SK-N-SH (cell line): ENCODE data around the gene MPO. TPM values are rescaled to one million over a fixed set of nuclear protein-coding genes. Genes with fewer than 3 reads are reported as not detected.

Experiments used
- CTCF ChIA-PET: fragments of 300-600, 350-600 bp; formaldehyde crosslinking; extraction: SDS; loops from one replicate; lab custom pipeline; 2021; lab: Yijun Ruan, JAX
- POLR2A ChIA-PET: fragments of 350-600 bp; sonication (Branson Sonifier 250); formaldehyde crosslinking; extraction: SDS; loops from one replicate; lab custom pipeline; 2020; ENCODE audit warnings: antibody characterized with exemption, inconsistent platforms; lab: Yijun Ruan, JAX
- DNase-seq: peaks from one replicate; pipeline ENCODE4 v3.0.0; 2012
- H2AFZ ChIP-seq: fragments of 200-600 bp; sonication (generic); 2 replicates; pipeline ENCODE4 v1.8.1; 2016; ENCODE audit warnings: antibody characterized with exemption, mild to moderate bottlenecking, low read depth
- H3F3A ChIP-seq: fragments of 200-600 bp; sonication (generic); replicated peaks from 2 replicates; pipeline ENCODE3; 2016; ENCODE audit warnings: antibody characterized with exemption, mild to moderate bottlenecking; ENCODE audit not compliant: insufficient read depth
- H3K27ac ChIP-seq, 2 experiments: fragments of 200-500 bp in 1 of 2; fragments of 200-600 bp in 1 of 2; sonication (Bioruptor generic) in 1 of 2; sonication (generic), shearing (Covaris generic) in 1 of 2; 2 replicates each; pipeline versions ENCODE4 v1.5.1 to v1.6.1; 2014 to 2016; ENCODE audit warnings: low read depth in 2 of 2, inconsistent platforms in 1 of 2, low read length in 1 of 2, mild to moderate bottlenecking in 1 of 2, mixed read lengths in 1 of 2
- H3K27me3 ChIP-seq: fragments of 200-600 bp; sonication (generic), shearing (Covaris generic); 2 replicates; pipeline ENCODE4 v1.6.1; 2016; ENCODE audit warnings: mixed run types; ENCODE audit not compliant: insufficient read depth
- H3K36me3 ChIP-seq, 2 experiments: fragments of 200-500 bp in 1 of 2; fragments of 200-600 bp in 1 of 2; sonication (Bioruptor generic) in 1 of 2; sonication (generic) in 1 of 2; replicated peaks in 1 of 2; 2 replicates each; pipeline versions ENCODE3 to v1.5.1; 2014 to 2016; ENCODE audit warnings: low read length in 1 of 2, mild to moderate bottlenecking in 1 of 2; ENCODE audit not compliant: insufficient read depth in 2 of 2, control insufficient read depth in 1 of 2
- H3K4me1 ChIP-seq, 2 experiments: fragments of 200-500 bp in 1 of 2; fragments of 200-600 bp in 1 of 2; sonication (Bioruptor generic) in 1 of 2; sonication (generic), shearing (Covaris generic) in 1 of 2; 2 replicates each; pipeline versions ENCODE4 v1.5.1 to v1.6.1; 2014 to 2016; ENCODE audit warnings: low read depth in 1 of 2, low read length in 1 of 2, mixed run types in 1 of 2; ENCODE audit not compliant: insufficient read depth in 2 of 2, control insufficient read depth in 1 of 2
- H3K4me2 ChIP-seq: fragments of 200-600 bp; sonication (generic), shearing (Covaris generic); 2 replicates; pipeline ENCODE4 v1.6.1; 2017; ENCODE audit warnings: mixed run types
- H3K4me3 ChIP-seq, 2 experiments: fragments of 200-500 bp in 1 of 2; fragments of 200-600 bp in 1 of 2; sonication (Bioruptor generic) in 1 of 2; sonication (generic), shearing (Covaris generic) in 1 of 2; 2 replicates each; pipeline versions ENCODE4 v1.5.1 to v1.8.1; 2014 to 2016; ENCODE audit warnings: low read depth in 2 of 2, inconsistent platforms in 1 of 2, low read length in 1 of 2, mild to moderate bottlenecking in 1 of 2, mixed read lengths in 1 of 2, moderate library complexity in 1 of 2
- H3K79me2 ChIP-seq: fragments of 200-600 bp; sonication (generic); 2 replicates; pipeline ENCODE4 v1.8.1; 2017; ENCODE audit warnings: mild to moderate bottlenecking; ENCODE audit not compliant: insufficient read depth
- H3K9ac ChIP-seq: fragments of 200-600 bp; sonication (generic); 2 replicates; pipeline ENCODE4 v1.6.1; 2017; ENCODE audit warnings: mixed run types
- H3K9me2 ChIP-seq: fragments of 200-600 bp; sonication (generic); 2 replicates; pipeline ENCODE4 v1.6.1; 2017; ENCODE audit warnings: mixed run types
- H3K9me3 ChIP-seq: fragments of 200-600 bp; sonication (generic); 2 replicates; pipeline ENCODE4 v1.6.1; 2017; ENCODE audit warnings: mixed run types, mild to moderate bottlenecking, moderate library complexity
- H4K20me1 ChIP-seq: fragments of 200-600 bp; sonication (generic); 2 replicates; pipeline ENCODE4 v1.6.1; 2017; ENCODE audit warnings: mild to moderate bottlenecking, mixed run types; ENCODE audit not compliant: insufficient read depth
- CTCF ChIP-seq: fragments of 200-600 bp; sonication (generic); IDR thresholded peaks from 2 replicates; pipeline ENCODE4 v1.6.1; 2017; ENCODE audit warnings: antibody characterized with exemption, mild to moderate bottlenecking, moderate library complexity
- ELF1 ChIP-seq: IDR thresholded peaks from 2 replicates; pipeline ENCODE4 v1.4.0; 2012
- FOSL2 ChIP-seq: IDR thresholded peaks from 2 replicates; pipeline ENCODE4 v1.4.0; 2012; ENCODE audit warnings: low read depth, mild to moderate bottlenecking, moderate library complexity, borderline replicate concordance
- FOXJ3 ChIP-seq: sonication (generic); formaldehyde crosslinking; IDR thresholded peaks from 2 replicates; pipeline ENCODE4 v1.5.1; 2020; ENCODE audit warnings: mild to moderate bottlenecking, missing genetic modification reagents
- GABPA ChIP-seq: IDR thresholded peaks from 2 replicates; pipeline ENCODE4 v1.4.0; 2012; ENCODE audit warnings: low read depth, mild to moderate bottlenecking
- GATA2 ChIP-seq: sonication (generic); formaldehyde crosslinking; IDR thresholded peaks from 2 replicates; pipeline ENCODE4 v1.5.0; 2020; ENCODE audit warnings: mild to moderate bottlenecking, missing genetic modification reagents
- IRF3 ChIP-seq: fragments of 150-350 bp; IDR thresholded peaks from 2 replicates; pipeline ENCODE4 v1.6.1; 2016; ENCODE audit warnings: mild to moderate bottlenecking, low read depth, low read length
- JUND ChIP-seq: IDR thresholded peaks from 2 replicates; pipeline ENCODE4 v1.4.0; 2012
- MAX ChIP-seq: IDR thresholded peaks from 2 replicates; pipeline ENCODE4 v1.4.0; 2012; ENCODE audit warnings: low read depth
- MXI1 ChIP-seq: IDR thresholded peaks from 2 replicates; pipeline ENCODE4 v1.6.1; 2012; ENCODE audit warnings: mild to moderate bottlenecking, low read depth, low read length, improper control_type of control experiment
- POLR2AphosphoS5 ChIP-seq: IDR thresholded peaks from 2 replicates; pipeline ENCODE4 v1.6.1; 2012; ENCODE audit warnings: low read depth, low read length
- RAD21 ChIP-seq: IDR thresholded peaks from 2 replicates; pipeline ENCODE4 v1.6.1; 2012; ENCODE audit warnings: mild to moderate bottlenecking, low read length
- REST ChIP-seq: IDR thresholded peaks from 2 replicates; pipeline ENCODE4 v1.6.1; 2012; ENCODE audit warnings: mild to moderate bottlenecking, low read depth, low read length, moderate library complexity
- RXRA ChIP-seq: IDR thresholded peaks from 2 replicates; pipeline ENCODE4 v1.4.0; 2012; ENCODE audit warnings: low read depth, mild to moderate bottlenecking, borderline replicate concordance
- SIN3A ChIP-seq: IDR thresholded peaks from 2 replicates; pipeline ENCODE4 v1.6.1; 2012; ENCODE audit warnings: low read depth, mild to moderate bottlenecking, low read length, moderate library complexity, borderline replicate concordance
- TCF12 ChIP-seq: IDR thresholded peaks from 2 replicates; pipeline ENCODE4 v1.4.0; 2012
- TEAD4 ChIP-seq: IDR thresholded peaks from 2 replicates; pipeline ENCODE4 v1.4.0; 2012; ENCODE audit warnings: mild to moderate bottlenecking, borderline replicate concordance; ENCODE audit not compliant: insufficient read depth
- USF1 ChIP-seq: IDR thresholded peaks from 2 replicates; pipeline ENCODE4 v1.4.0; 2012; ENCODE audit warnings: low read depth, borderline replicate concordance
- ZBTB33 ChIP-seq: IDR thresholded peaks from 2 replicates; pipeline ENCODE4 v1.4.0; 2012; ENCODE audit warnings: low read depth, borderline replicate concordance
- WGBS: methylation state at CpG from one replicate; pipeline ENCODE4 v1.1.6; 2017; ENCODE audit warnings: low lambda C conversion rate; 5-methylcytosine and 5-hydroxymethylcytosine counted together
- polyA plus RNA-seq, 3 experiments: library from polyadenylated mRNA; depleted of rRNA; stranded (reverse); fragments of >200 nt; gene quantifications; 2 replicates each; pipeline ENCODE4 v1.2.3, GENCODE V29; 2012

The MPO gene
- polyA plus RNA-seq, 1 of the 3 experiments (the other 2 are of a cell fraction): not detected

- TF ChIP-seq REST (no peak), JUND (no peak), GABPA (no peak), ZBTB33 (no peak)
These were observed 53.0 kb downstream of the MPO start (continued) for GRCh38 chr17:58227733-58228132.

GRCh38 chr17:58224315-58224714 lies 56.4 kb downstream of the MPO start:
- no peaks in the 10 kb centered on the region for H3K79me2 ChIP-seq
- no peaks in the 10 kb centered on the region for H3K36me3 ChIP-seq
- H3K4me3 ChIP-seq: no peak overlapping the region
- H3K9me3 ChIP-seq: no peaks in the 10 kb centered on the region
- ChIA-PET CTCF (interaction anchor here (0.5 to 1.1 kb wide), 2 partner anchors 13 to 102 kb away, joined by 3 to 4 read pairs; no protein-coding TSS in a partner anchor), POLR2A (no interaction called here)
- H3K9ac ChIP-seq: no peak overlapping the region
- no peaks in the 10 kb centered on the region; the same call in 1 of the 2 replicates for H3K27me3 ChIP-seq
- 0 out of 2 replicates have a peak overlapping the region, but pooled peaks have one; percentile 56 for H2AFZ ChIP-seq
- WGBS: 5% methylated on average over 1 of the region's 1 CpG
- peaks cover 3 to 5% of the 10 kb centered on the region in 2 experiments; a peak in 1 of 4 replicates for H3K4me1 ChIP-seq
- H3K9me2 ChIP-seq: no peaks in the 10 kb centered on the region
- peak overlapping the region; percentile 32; the same call in 1 of the 2 replicates for H3K4me2 ChIP-seq
- peak overlapping the region in 1 of 2 experiments; percentile 53; a peak in 2 of 4 replicates for H3K27ac ChIP-seq
- peaks cover 14% of the 10 kb centered on the region for H3F3A ChIP-seq
- no peaks in the 10 kb centered on the region for H4K20me1 ChIP-seq
- no peak for DNase-seq
- TF ChIP-seq RAD21 (no peak), ZBTB33 (no peak), SIN3A (no peak), ELF1 (no peak), FOSL2 (peak; percentile 93), MXI1 (no peak), RXRA (no peak), TEAD4 (0 out of 2 replicates have a peak, but pooled peaks have one; percentile 16), MAX (no peak), TCF12 (peak; percentile 66), FOXJ3 (no peak), USF1 (no peak), GATA2 (CRISPR knock-in tag) (no peak), CTCF (no peak), JUND (peak; percentile 92), IRF3 (no peak), GABPA (no peak), POLR2AphosphoS5 (no peak)
